LNCaP clone FGC (cell line): ENCODE data around the gene NT5C1A.

Experiments used
- DNase-seq: peaks from one replicate; pipeline ENCODE4 v3.0.0-alpha.2; 2011; ENCODE audit warnings: low read depth
- H3K4me3 ChIP-seq: 2 replicates; pipeline ENCODE4 v1.5.1; 2011; ENCODE audit warnings: mild to moderate bottlenecking, low read depth, low read length, control low read depth
- CTCF ChIP-seq: IDR thresholded peaks from 2 replicates; pipeline ENCODE4 v1.5.1; 2012; ENCODE audit warnings: mild to moderate bottlenecking; ENCODE audit not compliant: control insufficient read depth, insufficient read depth; ENCODE audit errors: extremely low read depth

Gene NT5C1A

GRCh38 chr1:39676948-39677548 is 5.1 kb upstream of the NT5C1A start:
- no peak for DNase-seq
- H3K4me3 ChIP-seq: no peak overlapping the region
- no peak for TF ChIP-seq CTCF

- H3K4me3 ChIP-seq: no peak overlapping the region
- DNase-seq: no peak
- TF ChIP-seq CTCF: no peak
Observed at GRCh38 chr1:39675220-39675619, 3.3 kb upstream of the NT5C1A start.

- DNase-seq: no peak
- H3K4me3 ChIP-seq: no peak overlapping the region
- no peak for TF ChIP-seq CTCF
Observed at GRCh38 chr1:39673215-39673614, 1.3 kb upstream of the NT5C1A start.

- TF ChIP-seq CTCF: peak; percentile 29; the same call in 1 of the 2 replicates
Observed at GRCh38 chr1:39672551-39672947, 642 bp upstream of the NT5C1A start.

GRCh38 chr1:39671433-39671792 is 494 bp downstream of the NT5C1A start:
- peak overlapping the region; percentile 28 for H3K4me3 ChIP-seq
- TF ChIP-seq CTCF: no peak
- no peak for DNase-seq

More at GRCh38 chr1:39672551-39672947, 642 bp upstream of the NT5C1A start:
- no peak for DNase-seq
- H3K4me3 ChIP-seq: no peak overlapping the region

GRCh38 chr1:39670689-39671088 is 1.2 kb downstream of the NT5C1A start:
- no peak for DNase-seq
- no peak overlapping the region for H3K4me3 ChIP-seq

More at GRCh38 chr1:39670689-39671088, 1.2 kb downstream of the NT5C1A start:
- no peak for TF ChIP-seq CTCF
